Bronchial epithelial cell (primary cell): ENCODE results near the gene STAB1. TPM values are rescaled to one million over a fixed set of nuclear protein-coding genes. Genes with fewer than 3 reads are reported as not detected.

Source experiments
- DNase-seq: peaks from one replicate; pipeline ENCODE4 v3.0.0-alpha.2; 2010; ENCODE audit warnings: low read depth
- FAIRE-seq: peaks from 2 replicates; lab custom pipeline; 2011; peaks lifted over from hg19 to GRCh38; lab: Jason Lieb, UNC
- H3K27me3 ChIP-seq: 2 replicates; pipeline ENCODE4 v1.5.1; 2011; ENCODE audit warnings: low read length; ENCODE audit not compliant: control insufficient read depth, insufficient read depth
- H3K36me3 ChIP-seq: 2 replicates; pipeline ENCODE4 v1.5.1; 2011; ENCODE audit warnings: low read length; ENCODE audit not compliant: control insufficient read depth, insufficient read depth
- H3K4me3 ChIP-seq: 2 replicates; pipeline ENCODE4 v1.5.1; 2011; ENCODE audit warnings: mild to moderate bottlenecking, low read depth, low read length, control low read depth
- total RNA-seq: library from RNA; depleted of rRNA; stranded (reverse); fragments of >200 nt; gene quantifications from 2 replicates; pipeline ENCODE4 v1.2.1, GENCODE V29; 2014
- TF ChIP-seq, protein P1 (sequence below): IDR thresholded peaks from 2 replicates; pipeline ENCODE4 v1.5.1; 2011; ENCODE audit warnings: mild to moderate bottlenecking, moderate library complexity, low read length, control low read depth, inconsistent platforms; ENCODE audit not compliant: insufficient read depth, severe bottlenecking

STAB1 gene
- total RNA-seq, 1 donor from 2014 or later = under 0.01 TPM

GRCh38 chr3:52493232-52494017, 1.7 kb upstream of the STAB1 start:
- FAIRE-seq = no peak
- DNase-seq = no peak
- peaks cover 26% of the 10 kb centered on the region for H3K36me3 ChIP-seq
- H3K4me3 ChIP-seq = no peak overlapping the region
- TF ChIP-seq, protein P1, sequence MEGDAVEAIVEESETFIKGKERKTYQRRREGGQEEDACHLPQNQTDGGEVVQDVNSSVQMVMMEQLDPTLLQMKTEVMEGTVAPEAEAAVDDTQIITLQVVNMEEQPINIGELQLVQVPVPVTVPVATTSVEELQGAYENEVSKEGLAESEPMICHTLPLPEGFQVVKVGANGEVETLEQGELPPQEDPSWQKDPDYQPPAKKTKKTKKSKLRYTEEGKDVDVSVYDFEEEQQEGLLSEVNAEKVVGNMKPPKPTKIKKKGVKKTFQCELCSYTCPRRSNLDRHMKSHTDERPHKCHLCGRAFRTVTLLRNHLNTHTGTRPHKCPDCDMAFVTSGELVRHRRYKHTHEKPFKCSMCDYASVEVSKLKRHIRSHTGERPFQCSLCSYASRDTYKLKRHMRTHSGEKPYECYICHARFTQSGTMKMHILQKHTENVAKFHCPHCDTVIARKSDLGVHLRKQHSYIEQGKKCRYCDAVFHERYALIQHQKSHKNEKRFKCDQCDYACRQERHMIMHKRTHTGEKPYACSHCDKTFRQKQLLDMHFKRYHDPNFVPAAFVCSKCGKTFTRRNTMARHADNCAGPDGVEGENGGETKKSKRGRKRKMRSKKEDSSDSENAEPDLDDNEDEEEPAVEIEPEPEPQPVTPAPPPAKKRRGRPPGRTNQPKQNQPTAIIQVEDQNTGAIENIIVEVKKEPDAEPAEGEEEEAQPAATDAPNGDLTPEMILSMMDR = no peak
- no peaks in the 10 kb centered on the region for H3K27me3 ChIP-seq

DNA sequence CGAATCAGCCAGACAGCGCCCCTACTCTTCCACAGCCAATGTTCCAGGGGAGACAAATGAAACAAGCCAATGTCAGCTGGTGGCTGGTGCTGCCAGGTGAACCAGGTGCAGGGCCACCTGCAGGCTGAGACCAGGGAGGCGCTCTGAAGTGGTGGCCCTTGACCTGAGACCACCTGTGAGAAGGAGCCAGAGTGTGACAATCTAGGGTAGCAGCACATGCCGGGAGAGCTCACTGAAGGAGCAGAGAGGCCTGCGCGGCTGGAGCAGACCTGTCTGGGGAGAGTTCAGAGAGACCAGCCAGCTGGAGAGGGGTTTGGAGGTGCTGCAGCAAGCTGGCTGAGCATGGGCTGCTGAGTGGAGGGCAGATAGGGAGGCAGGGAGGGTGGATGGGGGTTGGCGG, 693 bp upstream of the STAB1 start:
- TF ChIP-seq, protein P1 = no peak
- DNase-seq (no peak), FAIRE-seq (no peak)
- Histone ChIP-seq H3K27me3 (no peaks in the 10 kb centered on the region), H3K4me3 (no peak overlapping the region), H3K36me3 (peaks cover 20% of the 10 kb centered on the region)

GRCh38 chr3:52495777-52496602, 852 bp downstream of the STAB1 start:
- H3K36me3 ChIP-seq = peaks cover 8% of the 10 kb centered on the region
- no peak overlapping the region for H3K4me3 ChIP-seq
- FAIRE-seq (no peak), DNase-seq (peak; percentile 51)
- no peaks in the 10 kb centered on the region for H3K27me3 ChIP-seq
- TF ChIP-seq, protein P1 = no peak

- H3K36me3 ChIP-seq = no peaks in the 10 kb centered on the region
- DNase-seq (no peak), FAIRE-seq (no peak)
- TF ChIP-seq, protein P1 = no peak
- H3K27me3 ChIP-seq = peaks cover 3% of the 10 kb centered on the region
- no peak overlapping the region for H3K4me3 ChIP-seq
Measured at GRCh38 chr3:52498137-52499054, 3.3 kb downstream of the STAB1 start.

DNA sequence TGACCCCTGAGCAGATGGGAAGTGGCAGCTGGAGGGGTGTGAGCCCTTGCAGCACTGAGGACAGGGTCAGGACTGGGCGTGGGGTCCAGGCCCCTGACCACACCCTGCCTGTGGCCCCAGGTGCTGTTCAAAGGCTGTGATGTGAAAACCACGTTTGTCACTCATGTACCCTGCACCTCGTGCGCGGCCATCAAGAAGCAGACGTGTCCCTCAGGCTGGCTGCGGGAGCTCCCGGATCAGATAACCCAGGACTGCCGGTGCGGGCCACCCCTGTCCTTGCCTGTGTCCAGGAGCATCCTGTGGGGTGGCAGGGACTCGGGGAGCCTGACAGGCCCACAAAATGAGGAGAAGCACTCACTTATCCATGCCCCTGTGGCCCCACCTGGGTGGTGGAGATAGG, 5.9 kb downstream of the STAB1 start:
- TF ChIP-seq, protein P1 = no peak
- Histone ChIP-seq H3K27me3 (peaks cover 5% of the 10 kb centered on the region), H3K36me3 (no peaks in the 10 kb centered on the region), H3K4me3 (no peak overlapping the region)
- FAIRE-seq = no peak
- no peak for DNase-seq
